H1 (cell line): Measurements from ENCODE around the gene LAYN. TPM values are rescaled to one million over a fixed set of nuclear protein-coding genes. Genes with fewer than 3 reads are reported as not detected.

Experiments
- CTCF ChIA-PET: fragments of 300-600 bp; sonication (Branson Sonifier 250); formaldehyde crosslinking; loops from one replicate; lab custom pipeline; 2021; ENCODE audit not compliant: partially characterized antibody; lab: Charles Lee
- POLR2A ChIA-PET: fragments of 300-600 bp; sonication (Branson Sonifier 250); formaldehyde crosslinking; loops from one replicate; lab custom pipeline; 2021; ENCODE audit warnings: inconsistent platforms; ENCODE audit not compliant: partially characterized antibody; lab: Charles Lee
- DNase-seq, 2 experiments: peaks; one replicate each; pipeline versions ENCODE4 v3.0.0 to v3.0.0-alpha.2; 2010 to 2022; ENCODE audit warnings: low spot score in 2 of 2, low read depth in 1 of 2, mixed read lengths in 1 of 2
- FAIRE-seq: peaks from 2 replicates; lab custom pipeline; 2011; peaks lifted over from hg19 to GRCh38; lab: Jason Lieb, UNC
- H2AFZ ChIP-seq: 2 replicates; pipeline ENCODE4 v1.8.1; 2012; ENCODE audit warnings: low read length, inconsistent platforms
- H2AK5ac ChIP-seq: 2 replicates; pipeline ENCODE4 v1.6.1; 2013; ENCODE audit warnings: low read depth, low read length
- H2BK120ac ChIP-seq: replicated peaks from 2 replicates; pipeline ENCODE3; 2013; ENCODE audit warnings: low read depth, low read length, inconsistent platforms
- H2BK12ac ChIP-seq: 2 replicates; pipeline ENCODE4 v1.6.1; 2013; ENCODE audit warnings: low read depth, low read length
- H2BK15ac ChIP-seq: 2 replicates; pipeline ENCODE4 v1.6.1; 2013; ENCODE audit warnings: low read length
- H2BK20ac ChIP-seq: 2 replicates; pipeline ENCODE4 v1.6.1; 2013; ENCODE audit warnings: low read length
- H2BK5ac ChIP-seq: 2 replicates; pipeline ENCODE4 v1.6.1; 2013; ENCODE audit warnings: low read depth, low read length
- H3K14ac ChIP-seq: 2 replicates; pipeline ENCODE4 v1.6.1; 2013; ENCODE audit warnings: inconsistent platforms; ENCODE audit not compliant: insufficient read length
- H3K18ac ChIP-seq: 2 replicates; pipeline ENCODE4 v1.6.1; 2013; ENCODE audit warnings: low read length; ENCODE audit errors: extremely low read depth
- H3K23ac ChIP-seq: 2 replicates; pipeline ENCODE4 v1.6.1; 2013; ENCODE audit warnings: inconsistent platforms; ENCODE audit not compliant: insufficient read length
- H3K23me2 ChIP-seq: 2 replicates; pipeline ENCODE4 v1.6.1; 2013; ENCODE audit warnings: low read depth, low read length
- H3K27ac ChIP-seq: 2 replicates; pipeline ENCODE4 v1.6.1; 2011; ENCODE audit warnings: low read depth, low read length, inconsistent platforms
- H3K27me3 ChIP-seq, 4 experiments: replicated peaks in 1 of 4; 1 replicate in 1 of 4; 2 replicates in 3 of 4; pipeline versions ENCODE4 v1.6.1 to v1.8.1; 2011 to 2013; ENCODE audit warnings: low read length in 3 of 4, mild to moderate bottlenecking in 3 of 4, inconsistent platforms in 2 of 4, mixed read lengths in 2 of 4, moderate library complexity in 1 of 4; ENCODE audit not compliant: control insufficient read depth in 3 of 4, insufficient read depth in 3 of 4; ENCODE audit errors: extremely low read depth in 1 of 4
- H3K36me3 ChIP-seq, 4 experiments: 2 replicates each; pipeline versions ENCODE4 v1.6.1 to v1.8.1; 2011 to 2013; ENCODE audit warnings: mild to moderate bottlenecking in 4 of 4, low read length in 3 of 4, moderate library complexity in 2 of 4, control low read depth in 1 of 4, inconsistent platforms in 1 of 4; ENCODE audit not compliant: insufficient read depth in 4 of 4, control insufficient read depth in 2 of 4
- H3K4ac ChIP-seq: replicated peaks from 2 replicates; pipeline ENCODE3; 2013; ENCODE audit warnings: low read length, low read depth, mixed read lengths, inconsistent platforms; ENCODE audit not compliant: insufficient read length
- H3K4me1 ChIP-seq, 4 experiments: replicated peaks in 1 of 4; 1 replicate in 1 of 4; 2 replicates in 3 of 4; pipeline versions ENCODE4 v1.6.1 to v1.8.1; 2011 to 2013; ENCODE audit warnings: low read length in 3 of 4, inconsistent platforms in 2 of 4, mixed read lengths in 1 of 4; ENCODE audit not compliant: insufficient read depth in 4 of 4, control insufficient read depth in 3 of 4
- H3K4me2 ChIP-seq, 2 experiments: 2 replicates each; pipeline versions ENCODE4 v1.6.1 to v1.8.1; 2011 to 2013; ENCODE audit warnings: low read depth in 2 of 2, low read length in 2 of 2, control low read depth in 1 of 2, inconsistent platforms in 1 of 2, mild to moderate bottlenecking in 1 of 2; ENCODE audit not compliant: insufficient read depth in 1 of 2
- H3K4me3 ChIP-seq, 4 experiments: fragments of 200-600, 300-600 bp in 1 of 4; sonication (generic), shearing (Covaris generic), sonication (Bioruptor Twin) in 1 of 4; 2 replicates each; pipeline versions ENCODE4 v1.5.1 to v1.8.1; 2011 to 2016; ENCODE audit warnings: low read length in 4 of 4, low read depth in 3 of 4, control low read depth in 2 of 4, inconsistent platforms in 2 of 4, mild to moderate bottlenecking in 2 of 4, mixed read lengths in 1 of 4, moderate library complexity in 1 of 4; ENCODE audit not compliant: insufficient read depth in 2 of 4; ENCODE audit errors: extremely low read depth in 1 of 4
- H3K56ac ChIP-seq: replicated peaks from 2 replicates; pipeline ENCODE3; 2013; ENCODE audit warnings: low read depth, mild to moderate bottlenecking, mixed read lengths, low read length, inconsistent platforms; ENCODE audit not compliant: insufficient read length
- H3K79me1 ChIP-seq: 2 replicates; pipeline ENCODE4 v1.6.1; 2013; ENCODE audit warnings: low read depth, low read length, control low read depth
- H3K79me2 ChIP-seq, 2 experiments: 2 replicates each; pipeline versions ENCODE4 v1.6.1 to v1.8.1; 2012 to 2013; ENCODE audit warnings: low read length in 2 of 2, mild to moderate bottlenecking in 2 of 2, inconsistent platforms in 1 of 2; ENCODE audit not compliant: insufficient read depth in 2 of 2, control insufficient read depth in 1 of 2
- H3K9ac ChIP-seq, 4 experiments: replicated peaks in 1 of 4; 1 replicate in 1 of 4; 2 replicates in 3 of 4; pipeline versions ENCODE4 v1.6.1 to v1.8.1; 2011 to 2013; ENCODE audit warnings: low read depth in 3 of 4, low read length in 3 of 4, control low read depth in 2 of 4, mild to moderate bottlenecking in 2 of 4, moderate library complexity in 2 of 4, inconsistent platforms in 1 of 4; ENCODE audit errors: extremely low read depth in 1 of 4
- H3K9me3 ChIP-seq, 2 experiments: 2 replicates each; pipeline versions ENCODE4 v1.6.1 to v1.8.1; 2012 to 2013; ENCODE audit warnings: mild to moderate bottlenecking in 2 of 2, moderate library complexity in 2 of 2, control low read depth in 1 of 2, inconsistent platforms in 1 of 2, low read depth in 1 of 2, low read length in 1 of 2, mixed read lengths in 1 of 2; ENCODE audit not compliant: insufficient read depth in 2 of 2
- H4K20me1 ChIP-seq, 2 experiments: replicated peaks in 1 of 2; 2 replicates each; pipeline versions ENCODE3 to v1.8.1; 2011 to 2013; ENCODE audit warnings: inconsistent platforms in 2 of 2, low read length in 2 of 2, mild to moderate bottlenecking in 1 of 2; ENCODE audit not compliant: insufficient read depth in 2 of 2, control insufficient read depth in 1 of 2
- H4K5ac ChIP-seq: 2 replicates; pipeline ENCODE4 v1.6.1; 2013; ENCODE audit warnings: low read length, low read depth, mixed read lengths, inconsistent platforms; ENCODE audit not compliant: insufficient read length
- H4K8ac ChIP-seq: 2 replicates; pipeline ENCODE4 v1.8.0; 2013; ENCODE audit warnings: mild to moderate bottlenecking, moderate library complexity, low read length, inconsistent platforms; ENCODE audit not compliant: insufficient read depth; ENCODE audit errors: extremely low read depth
- H4K91ac ChIP-seq: replicated peaks from 2 replicates; pipeline ENCODE3; 2013; ENCODE audit warnings: low read length, mixed read lengths, inconsistent platforms; ENCODE audit not compliant: insufficient read length
- POU5F1 ChIP-seq: IDR thresholded peaks from 2 replicates; pipeline ENCODE4 v1.6.1; 2011; ENCODE audit warnings: low read depth, mild to moderate bottlenecking, low read length, moderate library complexity
- SRF ChIP-seq: IDR thresholded peaks from 2 replicates; pipeline ENCODE4 v1.6.1; 2011; ENCODE audit warnings: mild to moderate bottlenecking, low read depth, low read length, moderate library complexity
- WGBS, 2 experiments: shearing (Covaris generic) in 1 of 2; methylation state at CpG; one replicate each; pipeline versions ENCODE4 v1.1.6 to v1.1.7; 2013 to 2015; ENCODE audit warnings: low lambda C conversion rate in 2 of 2, mixed read lengths in 2 of 2, inconsistent platforms in 1 of 2, low coverage in 1 of 2, missing lambda C conversion rate in 1 of 2; ENCODE audit not compliant: insufficient replicate concordance in 2 of 2, insufficient coverage in 1 of 2, insufficient read length in 1 of 2; ENCODE audit errors: extremely low coverage in 1 of 2, missing lambda C conversion rate in 1 of 2; 5-methylcytosine and 5-hydroxymethylcytosine counted together
- microRNA counts: library from miRNA; unstranded; fragments of <30 nt; microRNA quantifications from one replicate; lab custom pipeline; 2015
- microRNA-seq, 2 experiments: library from miRNA; unstranded; fragments of <30 nt; microRNA quantifications; one replicate each; pipeline versions ENCODE4 to v1.2.0, GENCODE V29; 2016 to 2020; ENCODE audit warnings: borderline microRNAs expressed in 2 of 2, borderline number of aligned reads in 2 of 2, borderline replicate concordance in 1 of 2
- polyA plus RNA-seq, 7 experiments: library from polyadenylated mRNA; depleted of rRNA in 3 of 7; stranded (reverse) in 5 of 7; unstranded in 2 of 7; fragments of >200 nt in 5 of 7; fragments of 200-250 nt in 2 of 7; gene quantifications; 1 replicate in 5 of 7; 2 replicates in 1 of 7; 4 replicates in 1 of 7; pipeline versions ENCODE4 v1.2.1 to v1.2.3, GENCODE V29; 2011 to 2013; ENCODE audit warnings: missing spikeins in 2 of 7, mixed read lengths in 2 of 7
- small RNA-seq: library from polyadenylated mRNA; stranded (forward); fragments of <200 nt; extraction: miRNeasy Mini kit (QIAGEN cat#:217004); gene quantifications from one replicate; pipeline ENCODE3, GENCODE V24; 2013; ENCODE audit not compliant: insufficient read depth
- total RNA-seq: library from RNA; stranded (reverse); fragmentation: NEBNext Ultra II Directional; extraction: Animal tissue kit (Norgen Biotek cat#: 25700); gene quantifications from 2 replicates; pipeline ENCODE4 v1.2.1, GENCODE V29; 2021

The LAYN gene
- total and polyA plus RNA-seq, 2 of the 8 experiments (the other 6 are each of a cell fraction or from before 2014, with no cell fraction given): 4.2 to 9.3 TPM

DNA sequence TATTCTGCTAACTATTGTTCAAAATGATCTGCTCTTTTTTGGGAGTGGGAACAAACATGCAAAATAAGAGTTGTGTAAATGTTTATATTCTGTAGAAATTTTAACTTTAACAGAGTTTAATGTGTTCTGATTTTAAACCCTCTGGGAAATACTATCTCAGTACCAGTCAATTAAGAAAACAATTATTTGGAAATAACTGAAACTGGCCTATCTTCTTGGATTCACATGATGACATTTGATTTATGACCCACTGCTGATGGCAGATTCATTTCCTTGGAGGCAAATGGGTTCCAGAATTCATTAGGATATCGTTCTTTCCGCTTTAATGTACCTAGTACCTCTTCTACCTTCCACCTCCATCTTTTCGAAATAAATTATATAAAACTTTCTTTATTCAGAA, 67.2 kb downstream of the LAYN start:
- no peak for FAIRE-seq
- no peaks in the 10 kb centered on the region for H3K9me3 ChIP-seq
- H2BK12ac ChIP-seq: no peak overlapping the region
- no peak overlapping the region for H2BK20ac ChIP-seq
- H3K14ac ChIP-seq: no peak overlapping the region
- H3K4ac ChIP-seq: no peak overlapping the region
- no peak overlapping the region for H2AK5ac ChIP-seq
- H3K4me1 ChIP-seq: peaks cover 0 to 7% (median 2%) of the 10 kb centered on the region in 4 experiments; a peak in 2 of 7 replicates
- H2BK5ac ChIP-seq: no peak overlapping the region
- H2BK15ac ChIP-seq: no peak overlapping the region
- no peak overlapping the region for H4K91ac ChIP-seq
- no peak overlapping the region for H3K4me2 ChIP-seq
- no peak overlapping the region for H4K8ac ChIP-seq
- no peak overlapping the region for H2BK120ac ChIP-seq
- WGBS, 2 experiments: 86 to 100% methylated on average over 2 to 3 of the region's 3 CpGs
- no peak overlapping the region for H4K5ac ChIP-seq
- no peaks in the 10 kb centered on the region; the same call in 1 of the 2 replicates for H3K79me1 ChIP-seq
- no peak overlapping the region for H3K56ac ChIP-seq
- CTCF ChIA-PET: no interaction called here
- no peaks in the 10 kb centered on the region for H3K36me3 ChIP-seq
- DNase-seq: no peak
- H3K23me2 ChIP-seq: peaks cover 5% of the 10 kb centered on the region; the same call in 1 of the 2 replicates
- H3K23ac ChIP-seq: no peak overlapping the region
- POLR2A ChIA-PET: no interaction called here
- no peak overlapping the region for H3K9ac ChIP-seq
- H3K18ac ChIP-seq: no peak overlapping the region
- H3K79me2 ChIP-seq: peaks cover 0 to 24% of the 10 kb centered on the region in 2 experiments; a peak in 2 of 4 replicates
- H3K4me3 ChIP-seq: no peak overlapping the region
- H3K27me3 ChIP-seq: peaks cover 1 to 11% (median 9%) of the 10 kb centered on the region in 4 experiments; a peak in 5 of 7 replicates
- peaks cover 6 to 7% of the 10 kb centered on the region in 2 experiments for H4K20me1 ChIP-seq
- H2AFZ ChIP-seq: no peak overlapping the region
- TF ChIP-seq SRF (no peak), POU5F1 (no peak)
- no peak overlapping the region for H3K27ac ChIP-seq

MicroRNA genes within 50 kb of the gene (microRNA counts, 767-probe panel; counts per million panel counts)
- microRNA hsa-miR-34b-3p (lab: Ali Mortazavi, UCI) (879 counts per million, percentile 95 among the panel's probes with 10 or more counts), microRNA hsa-miR-34c-3p (lab: Ali Mortazavi, UCI) (879 counts per million, percentile 95 among the panel's probes with 10 or more counts), microRNA hsa-miR-34c-5p (lab: Ali Mortazavi, UCI) (879 counts per million, percentile 95 among the panel's probes with 10 or more counts)

Small RNA genes lying within 50 kb of the gene (microRNA-seq; reads per million reads assigned to microRNA genes)
- gene MIR34B (2.3 to 5.1 reads per million in 2 experiments), gene MIR34C (55.4 to 95.8 reads per million in 2 experiments)

Small RNA genes lying within 50 kb of the gene (small RNA-seq; reads per million reads assigned to genes)
- gene MIR34B (24.0 reads per million, percentile 93 among the genes with 10 or more reads in this experiment), gene MIR34C (271 reads per million, percentile 98 among the genes with 10 or more reads in this experiment)

Other genes starting within 250 kb of the LAYN start
- 1.2 and 1.6 TPM in 2 replicates for gene POU2AF3, start 242.2 kb upstream of the LAYN start, total RNA-seq
- 4.7 and 5.7 TPM in 2 replicates for gene POU2AF3, start 242.2 kb upstream of the LAYN start, polyA plus RNA-seq (2011; rRNA removed)
- gene POU2AF1, start 161.4 kb upstream of the LAYN start, total RNA-seq: not detected in 2 replicates
- not detected in 2 replicates for gene POU2AF1, start 161.4 kb upstream of the LAYN start, polyA plus RNA-seq (2011; rRNA removed)
- not detected in 2 replicates for gene BTG4, start 28.3 kb upstream of the LAYN start, total RNA-seq
- 0.06 TPM in 1 of 2 replicates, not detected in the other for gene BTG4, start 28.3 kb upstream of the LAYN start, polyA plus RNA-seq (2011; rRNA removed)
- gene HOATZ, start 25.9 kb upstream of the LAYN start, total RNA-seq: not detected in 2 replicates
- gene HOATZ, start 25.9 kb upstream of the LAYN start, polyA plus RNA-seq (2011; rRNA removed): not detected in 2 replicates
- 8.8 and 12.7 TPM in 2 replicates for gene SIK2, start 61.7 kb downstream of the LAYN start, total RNA-seq
- 8.7 and 11.2 TPM in 2 replicates for gene SIK2, start 61.7 kb downstream of the LAYN start, polyA plus RNA-seq (2011; rRNA removed)
- gene PPP2R1B, start 225.7 kb downstream of the LAYN start, total RNA-seq: 86.2 and 87.0 TPM in 2 replicates
- 23.1 and 25.8 TPM in 2 replicates for gene PPP2R1B, start 225.7 kb downstream of the LAYN start, polyA plus RNA-seq (2011; rRNA removed)